ENCODE measurements around the gene PTRH2.
"Not testable (repeated sequence)": the region's sequence is repeated elsewhere in the genome, so short reads cannot be mapped to it uniquely, and the experiment has no call there.

Gene PTRH2

DNA sequence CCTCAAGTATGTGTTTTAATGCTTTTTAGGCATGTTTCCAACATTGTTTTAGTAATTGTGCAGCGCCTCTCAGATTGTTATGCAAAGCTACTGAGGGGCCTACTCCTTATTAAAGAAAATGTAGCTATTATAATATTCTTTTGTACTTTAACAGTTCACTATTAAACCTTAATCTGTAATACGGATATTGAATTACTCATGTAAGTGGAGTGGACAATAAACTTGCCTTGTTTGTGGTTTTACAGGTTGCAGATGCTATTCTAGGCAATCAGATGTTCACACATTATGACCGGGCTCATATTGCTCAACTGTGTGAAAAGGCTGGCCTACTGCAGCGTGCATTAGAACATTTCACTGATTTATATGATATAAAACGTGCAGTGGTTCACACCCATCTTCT lies 41.0 kb downstream of the PTRH2 start:
- DNase-seq = no peak

DNA sequence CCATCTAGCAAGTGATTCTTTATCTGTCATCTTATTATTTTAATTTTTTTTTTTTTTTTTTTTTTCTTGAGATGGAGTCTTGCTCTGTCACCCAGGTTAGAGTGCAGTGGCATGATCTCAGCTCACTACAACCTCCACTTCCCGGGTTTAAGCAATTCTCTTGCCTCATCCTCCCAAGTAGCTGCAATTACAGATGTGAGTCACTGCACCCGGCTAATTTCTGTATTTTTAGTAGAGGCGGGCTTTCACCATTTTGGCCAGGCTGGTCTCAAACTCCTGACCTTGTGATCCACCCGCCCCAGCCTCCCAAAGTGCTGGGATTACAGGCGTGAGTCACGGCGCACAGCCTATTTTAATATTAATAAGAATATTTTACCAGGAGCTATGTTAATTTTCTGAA lies 50.6 kb downstream of the PTRH2 start:
- not testable (repeated sequence) for DNase-seq

DNA sequence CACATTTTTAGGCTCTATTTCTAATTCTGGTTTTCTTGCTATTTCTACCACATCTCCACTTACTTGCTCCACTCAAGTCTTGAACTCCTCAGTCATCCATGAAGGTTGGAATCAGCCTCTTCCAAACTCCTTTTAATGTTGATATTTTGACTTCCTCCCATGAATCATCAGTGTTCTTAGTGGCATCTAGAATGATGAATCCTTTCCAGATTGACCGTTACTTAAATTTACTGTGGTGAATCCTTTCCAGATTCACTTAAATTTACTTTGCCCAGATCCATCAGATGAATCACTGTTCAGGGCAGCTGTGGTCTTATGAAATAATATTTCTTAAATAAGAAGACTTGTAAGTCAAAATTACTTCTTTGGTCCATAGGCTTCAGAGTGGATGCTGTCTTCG lies 55.1 kb downstream of the PTRH2 start:
- no peak for DNase-seq

DNA sequence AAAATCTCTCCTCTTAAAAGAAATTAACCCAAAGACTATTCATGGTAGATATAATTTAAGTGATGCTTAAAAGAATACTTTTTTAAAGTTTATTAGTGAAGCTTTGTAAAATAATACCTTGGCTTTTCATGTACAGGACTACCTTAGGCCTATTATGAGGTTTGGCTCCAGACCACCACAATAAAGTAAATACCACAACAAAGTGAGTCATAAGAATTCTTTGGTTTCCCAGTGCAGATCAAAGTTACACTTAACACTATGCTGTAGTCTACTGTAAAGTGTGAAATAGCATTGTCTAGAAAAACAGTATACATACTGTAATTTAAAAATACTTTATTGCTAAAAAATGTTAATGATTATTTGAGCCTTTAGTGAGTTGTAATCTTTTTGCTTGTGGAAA lies 55.9 kb downstream of the PTRH2 start:
- no peak for DNase-seq

DNA sequence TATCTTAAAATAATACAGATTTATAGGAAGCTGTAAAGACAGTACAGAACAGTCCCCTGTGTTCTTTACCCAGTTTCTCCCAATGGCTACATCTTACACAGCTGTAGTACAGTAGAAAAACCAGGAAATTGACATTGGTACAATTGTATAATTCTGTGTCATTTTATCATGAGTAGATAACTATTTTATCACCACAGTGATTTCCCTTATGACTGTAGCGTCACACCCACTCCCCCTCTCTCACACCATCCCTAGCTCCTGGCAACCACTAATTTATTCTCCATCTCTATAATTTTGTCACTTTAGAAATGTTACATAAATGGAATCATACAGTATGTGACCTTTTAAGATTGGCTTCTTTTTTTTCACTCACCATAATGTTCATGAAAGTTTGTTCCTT lies 56.6 kb downstream of the PTRH2 start:
- no peak for DNase-seq

DNA sequence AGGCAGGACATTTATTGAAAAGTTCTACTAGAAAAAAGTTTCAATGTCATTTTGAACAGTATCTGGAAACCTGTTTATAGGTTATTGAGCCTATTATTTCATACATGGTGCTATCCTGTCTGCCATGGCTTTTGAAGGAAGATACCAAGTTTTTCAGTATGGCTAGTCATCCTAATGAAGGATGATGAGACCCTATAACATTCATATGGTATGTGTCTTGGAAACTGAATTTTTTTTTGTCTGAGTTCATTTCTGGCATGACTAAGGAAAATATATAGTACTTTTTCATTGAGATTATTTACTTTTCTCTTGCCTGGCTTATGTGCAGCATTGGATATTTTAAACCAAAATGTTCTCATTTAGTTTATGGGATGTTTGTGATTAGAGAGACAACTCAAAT lies 57.3 kb downstream of the PTRH2 start:
- DNase-seq = no peak

Measured in stimulated activated CD4-positive, alpha-beta T cell treated with anti-CD3 and anti-CD28 coated beads, Interleukin-1b, Interleukin-23, amount 100 ng/mL, for 48 hours (primary cell).